B cell (primary cell): ENCODE data around the gene ZNF609. TPM values are rescaled to one million over a fixed set of nuclear protein-coding genes. Genes with fewer than 3 reads are reported as not detected.

ENCODE experiments used
- ATAC-seq: fragments of 200-7000 bp; cut with Tn5 transposase; one replicate; pipeline ENCODE4 v1.10.0; 2021; ENCODE audit warnings: low read depth, mild to moderate bottlenecking, moderate number of reproducible peaks, moderate library complexity
- CTCF ChIA-PET: fragments of 350-600 bp; sonication (Branson Sonifier 250); formaldehyde crosslinking; loops from one replicate; lab custom pipeline; 2021; ENCODE audit warnings: antibody characterized with exemption, inconsistent platforms; lab: Charles Lee
- POLR2A ChIA-PET: fragments of 350-600 bp; sonication (Branson Sonifier 250); formaldehyde crosslinking; loops from one replicate; lab custom pipeline; 2021; ENCODE audit warnings: antibody characterized with exemption; lab: Charles Lee
- DNase-seq: peaks from one replicate; pipeline ENCODE4 v3.0.0; 2013
- H2AFZ ChIP-seq: 2 replicates; pipeline ENCODE4 v1.6.1; 2012; ENCODE audit warnings: mild to moderate bottlenecking, low read depth, low read length; ENCODE audit not compliant: insufficient read depth, poor library complexity, severe bottlenecking
- H3K27ac ChIP-seq, 2 donors: 1 replicate in 1 of 2; 2 replicates in 1 of 2; pipeline ENCODE4 v1.5.1; 2012 to 2013; ENCODE audit warnings: low read length in 2 of 2, mild to moderate bottlenecking in 2 of 2, moderate library complexity in 1 of 2
- H3K27me3 ChIP-seq, 4 experiments: fragments of 200-600 bp in 1 of 4; sonication (generic) in 1 of 4; replicated peaks in 1 of 4; 1 replicate in 2 of 4; 2 replicates in 2 of 4; pipeline versions ENCODE4 v1.6.1 to v1.7.0; 2013 to 2016; ENCODE audit warnings: low read length in 3 of 4, mild to moderate bottlenecking in 2 of 4, mixed read lengths in 1 of 4, moderate library complexity in 1 of 4; ENCODE audit not compliant: insufficient read depth in 4 of 4, control insufficient read depth in 3 of 4; ENCODE audit errors: control extremely low read depth in 1 of 4
- H3K36me3 ChIP-seq, 2 experiments: replicated peaks in 1 of 2; 1 replicate in 1 of 2; 2 replicates in 1 of 2; pipeline versions ENCODE4 v1.6.1 to v1.7.1; 2013; ENCODE audit warnings: low read length in 1 of 2; ENCODE audit not compliant: insufficient read depth in 2 of 2, control insufficient read depth in 1 of 2; ENCODE audit errors: control extremely low read depth in 1 of 2, extremely low read depth in 1 of 2
- H3K4me1 ChIP-seq, 2 donors: fragments of 200-600 bp in 1 of 2; sonication (generic) in 1 of 2; 1 replicate in 1 of 2; 2 replicates in 1 of 2; pipeline versions ENCODE4 v1.5.1 to v1.6.1; 2013 to 2017; ENCODE audit warnings: low read length in 2 of 2; ENCODE audit not compliant: control insufficient read depth in 2 of 2, insufficient read depth in 2 of 2
- H3K4me2 ChIP-seq: replicated peaks from 2 replicates; pipeline ENCODE3; 2012; ENCODE audit warnings: mild to moderate bottlenecking, low read depth, low read length; ENCODE audit not compliant: poor library complexity, severe bottlenecking
- H3K4me3 ChIP-seq, 5 experiments: fragments of 200-600 bp in 1 of 5; sonication (generic) in 1 of 5; 1 replicate in 3 of 5; 2 replicates in 2 of 5; pipeline versions ENCODE4 v1.5.1 to v1.7.0; 2011 to 2016; ENCODE audit warnings: low read length in 4 of 5, mild to moderate bottlenecking in 4 of 5, low read depth in 2 of 5, control low read depth in 1 of 5, moderate library complexity in 1 of 5; ENCODE audit not compliant: insufficient read depth in 1 of 5; ENCODE audit errors: control extremely low read depth in 1 of 5, extremely low read depth in 1 of 5
- H3K79me2 ChIP-seq: fragments of 200-600 bp; sonication (generic); one replicate; pipeline ENCODE4 v1.6.0; 2016; ENCODE audit warnings: low read length; ENCODE audit not compliant: control insufficient read depth, insufficient read depth
- H3K9ac ChIP-seq: fragments of 200-600 bp; sonication (generic); 2 replicates; pipeline ENCODE4 v1.6.1; 2017; ENCODE audit warnings: mild to moderate bottlenecking, low read length, moderate library complexity
- H3K9me3 ChIP-seq, 3 donors: one replicate each; pipeline versions ENCODE4 v1.6.1 to v1.7.1; 2013; ENCODE audit warnings: low read length in 2 of 3; ENCODE audit not compliant: control insufficient read depth in 2 of 3, insufficient read depth in 1 of 3; ENCODE audit errors: control extremely low read depth in 1 of 3
- H4K20me1 ChIP-seq: 2 replicates; pipeline ENCODE4 v1.6.0; 2012; ENCODE audit warnings: mild to moderate bottlenecking, low read length; ENCODE audit not compliant: insufficient read depth, control insufficient read depth, poor library complexity, severe bottlenecking
- H3K27ac Mint-ChIP-seq: one replicate; pipeline ENCODE4 v1.8.0; 2021; ENCODE audit warnings: mixed read lengths
- H3K27me3 Mint-ChIP-seq: one replicate; pipeline ENCODE4 v1.8.0; 2021; ENCODE audit warnings: mixed read lengths
- H3K4me1 Mint-ChIP-seq: one replicate; pipeline ENCODE4 v1.8.0; 2021; ENCODE audit warnings: mixed read lengths
- H3K4me3 Mint-ChIP-seq: one replicate; pipeline ENCODE4 v1.8.0; 2021; ENCODE audit warnings: mixed read lengths
- H3K9me3 Mint-ChIP-seq: one replicate; pipeline ENCODE4 v1.8.0; 2022; ENCODE audit warnings: mixed read lengths; ENCODE audit not compliant: insufficient read depth
- CTCF ChIP-seq: fragments of 200-600 bp; IDR thresholded peaks from one replicate; pipeline ENCODE4 v1.8.0; 2022; ENCODE audit warnings: antibody characterized with exemption, mild to moderate bottlenecking
- EZH2 ChIP-seq: IDR thresholded peaks from 2 replicates; pipeline ENCODE4 v1.6.1; 2012; ENCODE audit warnings: borderline replicate concordance, low read depth, mild to moderate bottlenecking, moderate library complexity, low read length; ENCODE audit not compliant: insufficient read depth, poor library complexity, severe bottlenecking
- WGBS: methylation state at CpG from one replicate; pipeline ENCODE4 v1.1.5; 2013; ENCODE audit warnings: missing lambda C conversion rate; ENCODE audit not compliant: insufficient coverage; 5-methylcytosine and 5-hydroxymethylcytosine counted together
- intact Hi-C: fragments of 100-400 bp; cut with micrococcal nuclease; formaldehyde crosslinking; loops from one replicate; pipeline ENCODE4 v1.10.0; 2022
- polyA plus RNA-seq: library from polyadenylated mRNA; depleted of rRNA; stranded (reverse); fragments of >200 nt; gene quantifications from 2 replicates; pipeline ENCODE4 v1.2.3, GENCODE V29; 2012
- total RNA-seq, 2 donors: library from RNA; stranded (reverse); fragments of 120-200 nt in 1 of 2; gene quantifications; 1 replicate in 1 of 2; 2 replicates in 1 of 2; pipeline versions ENCODE4 v1.2.3 to v1.2.4, GENCODE V29; 2013 to 2022

The ZNF609 gene
- total and polyA plus RNA-seq, 2 donors (not counting 1 experiment from before 2014, with no cell fraction given): 5.8 to 32.9 TPM

GRCh38 chr15:64521201-64521600 lies 60.8 kb downstream of the ZNF609 start:
- Mint-ChIP-seq H3K27ac (no peak overlapping the region), H3K27me3 (no peaks in the 10 kb centered on the region), H3K9me3 (no peaks in the 10 kb centered on the region), H3K4me3 (no peak overlapping the region), H3K4me1 (peaks cover 19% of the 10 kb centered on the region)
- no peaks in the 10 kb centered on the region for H3K27me3 ChIP-seq
- ChIA-PET CTCF (no interaction called here), POLR2A (no interaction called here)
- WGBS: no CpG with 5 or more reads among the region's 1 CpG
- peaks cover 3 to 4% of the 10 kb centered on the region in 2 experiments for H3K36me3 ChIP-seq
- H3K4me2 ChIP-seq: no peak overlapping the region
- peaks cover 49% of the 10 kb centered on the region for H3K79me2 ChIP-seq
- intact Hi-C loops: no loop called here
- H3K27ac ChIP-seq: no peak overlapping the region
- H3K4me3 ChIP-seq: no peak overlapping the region
- H4K20me1 ChIP-seq: no peaks in the 10 kb centered on the region
- H3K9ac ChIP-seq: no peak overlapping the region
- H3K4me1 ChIP-seq: no peaks in the 10 kb centered on the region
- no peak overlapping the region for H2AFZ ChIP-seq
- ATAC-seq (no peak), DNase-seq (no peak)
- TF ChIP-seq EZH2: no peak
- no peak for TF ChIP-seq CTCF
- no peaks in the 10 kb centered on the region for H3K9me3 ChIP-seq

GRCh38 chr15:64521726-64522164 lies 61.4 kb downstream of the ZNF609 start:
- 36% methylated on average over 2 of the region's 3 CpGs for WGBS
- H4K20me1 ChIP-seq: no peaks in the 10 kb centered on the region
- H3K27me3 ChIP-seq: no peaks in the 10 kb centered on the region
- H3K9me3 ChIP-seq: no peaks in the 10 kb centered on the region
- Mint-ChIP-seq H3K27me3 (no peaks in the 10 kb centered on the region), H3K4me3 (no peak overlapping the region), H3K9me3 (no peaks in the 10 kb centered on the region), H3K27ac (no peak overlapping the region), H3K4me1 (peaks cover 20% of the 10 kb centered on the region)
- H3K4me3 ChIP-seq: no peak overlapping the region
- H3K36me3 ChIP-seq: peaks cover 3 to 4% of the 10 kb centered on the region in 2 experiments
- intact Hi-C loops: no loop called here
- H3K4me1 ChIP-seq: no peaks in the 10 kb centered on the region
- H3K27ac ChIP-seq: no peak overlapping the region
- H3K79me2 ChIP-seq: peaks cover 51% of the 10 kb centered on the region
- ChIA-PET CTCF (no interaction called here), POLR2A (no interaction called here)
- no peak for TF ChIP-seq CTCF
- no peak for TF ChIP-seq EZH2
- ATAC-seq (no peak), DNase-seq (no peak)
- no peak overlapping the region for H2AFZ ChIP-seq
- no peak overlapping the region for H3K4me2 ChIP-seq
- no peak overlapping the region for H3K9ac ChIP-seq
